Endothelial cell of umbilical vein (primary cell): ENCODE measurements around the gene ZFHX2.

ENCODE experiments used
- EZH2 ChIP-seq: IDR thresholded peaks from 2 replicates; pipeline ENCODE4 v1.6.1; 2012; ENCODE audit warnings: borderline replicate concordance, low read depth, mild to moderate bottlenecking, moderate library complexity, low read length, inconsistent platforms; ENCODE audit not compliant: severe bottlenecking
- JUN ChIP-seq: IDR thresholded peaks from 2 replicates; pipeline ENCODE4 v1.6.1; 2011; ENCODE audit warnings: borderline replicate concordance, low read depth; ENCODE audit not compliant: insufficient read length, insufficient read depth
- POLR2A ChIP-seq: IDR thresholded peaks from 2 replicates; pipeline ENCODE4 v1.6.1; 2012; ENCODE audit warnings: low read depth, mild to moderate bottlenecking, control low read depth, low read length
- POLR2AphosphoS5 ChIP-seq: IDR thresholded peaks from 2 replicates; pipeline ENCODE4 v1.6.1; 2012; ENCODE audit warnings: low read depth, mild to moderate bottlenecking, control low read depth, low read length, moderate library complexity; ENCODE audit not compliant: insufficient read depth
- TF ChIP-seq, protein P1 (sequence below): IDR thresholded peaks from 2 replicates; pipeline ENCODE4 v1.6.1; 2011; ENCODE audit not compliant: insufficient read depth, insufficient read length
- TF ChIP-seq, protein P2 (sequence below), 2 donors: IDR thresholded peaks; 1 replicate in 1 of 2; 2 replicates in 1 of 2; pipeline ENCODE4 v1.5.1; 2011; ENCODE audit warnings: low read length in 2 of 2, mild to moderate bottlenecking in 2 of 2, moderate library complexity in 2 of 2, control low read depth in 1 of 2, inconsistent platforms in 1 of 2, low read depth in 1 of 2; ENCODE audit not compliant: insufficient read depth in 1 of 2; ENCODE audit errors: extremely low read depth in 1 of 2

DNA sequence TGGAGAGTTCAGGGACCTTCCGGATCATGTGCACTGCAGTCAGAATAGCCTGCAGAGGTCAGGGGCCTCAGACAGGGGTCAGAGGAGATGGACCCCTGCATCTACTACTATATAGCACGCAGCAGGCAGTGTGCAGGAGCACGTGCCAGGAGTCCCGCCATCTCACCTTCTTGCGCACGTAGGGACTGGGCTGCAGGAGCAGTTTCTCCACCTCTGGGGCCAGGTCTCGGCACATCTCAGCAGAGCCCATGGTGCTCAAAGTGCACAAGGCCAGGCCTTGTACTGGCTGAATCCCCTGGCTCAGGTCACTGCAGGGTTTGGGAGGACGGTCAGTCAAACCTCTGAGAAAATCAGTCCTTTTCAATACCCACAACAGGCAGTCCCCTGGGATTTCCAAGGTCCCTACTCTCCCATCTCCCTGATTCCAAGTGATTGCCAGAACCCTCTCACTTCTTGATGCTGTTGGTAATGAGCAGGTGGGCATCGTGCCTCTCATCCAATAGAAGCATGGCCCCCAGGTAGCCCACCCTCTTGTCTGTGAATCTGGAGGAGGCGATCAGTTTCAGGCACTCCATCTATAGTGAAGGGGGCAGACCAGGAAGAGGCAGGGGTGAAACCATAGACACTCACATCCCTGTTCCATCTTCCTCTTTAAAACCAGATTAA, 14.7 kb upstream of the ZFHX2 start:
- TF ChIP-seq POLR2A (no peak), POLR2AphosphoS5 (no peak), EZH2 (no peak), JUN (no peak)
- TF ChIP-seq, protein P1, sequence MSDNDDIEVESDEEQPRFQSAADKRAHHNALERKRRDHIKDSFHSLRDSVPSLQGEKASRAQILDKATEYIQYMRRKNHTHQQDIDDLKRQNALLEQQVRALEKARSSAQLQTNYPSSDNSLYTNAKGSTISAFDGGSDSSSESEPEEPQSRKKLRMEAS = no peak
- TF ChIP-seq, protein P2, sequence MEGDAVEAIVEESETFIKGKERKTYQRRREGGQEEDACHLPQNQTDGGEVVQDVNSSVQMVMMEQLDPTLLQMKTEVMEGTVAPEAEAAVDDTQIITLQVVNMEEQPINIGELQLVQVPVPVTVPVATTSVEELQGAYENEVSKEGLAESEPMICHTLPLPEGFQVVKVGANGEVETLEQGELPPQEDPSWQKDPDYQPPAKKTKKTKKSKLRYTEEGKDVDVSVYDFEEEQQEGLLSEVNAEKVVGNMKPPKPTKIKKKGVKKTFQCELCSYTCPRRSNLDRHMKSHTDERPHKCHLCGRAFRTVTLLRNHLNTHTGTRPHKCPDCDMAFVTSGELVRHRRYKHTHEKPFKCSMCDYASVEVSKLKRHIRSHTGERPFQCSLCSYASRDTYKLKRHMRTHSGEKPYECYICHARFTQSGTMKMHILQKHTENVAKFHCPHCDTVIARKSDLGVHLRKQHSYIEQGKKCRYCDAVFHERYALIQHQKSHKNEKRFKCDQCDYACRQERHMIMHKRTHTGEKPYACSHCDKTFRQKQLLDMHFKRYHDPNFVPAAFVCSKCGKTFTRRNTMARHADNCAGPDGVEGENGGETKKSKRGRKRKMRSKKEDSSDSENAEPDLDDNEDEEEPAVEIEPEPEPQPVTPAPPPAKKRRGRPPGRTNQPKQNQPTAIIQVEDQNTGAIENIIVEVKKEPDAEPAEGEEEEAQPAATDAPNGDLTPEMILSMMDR (IDR thresholded peaks at IDR 0.05; ENCODE audit: extremely low read depth in 1 of 2, insufficient read depth in 1 of 2, low read depth in 1 of 2, low read length in 2 of 2) = no peak
